Mammary epithelial cell (primary cell): ENCODE results near the gene MPLKIP.
"Not testable (repeated sequence)": the region's sequence is repeated elsewhere in the genome, so short reads cannot be mapped to it uniquely, and the experiment has no call there.

Experiments
- CTCF ChIP-seq, 2 donors: IDR thresholded peaks in 1 of 2; conservative IDR thresholded peaks in 1 of 2; 2 replicates each; pipeline ENCODE4 v1.5.1; 2011 to 2012; ENCODE audit warnings: inconsistent platforms in 2 of 2, low read length in 2 of 2, mild to moderate bottlenecking in 2 of 2, control low read depth in 1 of 2, low read depth in 1 of 2; ENCODE audit not compliant: insufficient read depth in 1 of 2; ENCODE audit errors: extremely low read depth in 1 of 2
- EZH2 ChIP-seq: IDR thresholded peaks from 2 replicates; pipeline ENCODE4 v1.6.1; 2012; ENCODE audit warnings: low read length, inconsistent platforms, borderline replicate concordance

- TF ChIP-seq CTCF (conservative IDR thresholded peaks at IDR 0.05 in 1 of 2, IDR thresholded peaks at IDR 0.05 in 1 of 2; ENCODE audit: extremely low read depth in 1 of 2, insufficient read depth in 1 of 2, low read depth in 1 of 2, low read length in 2 of 2); EZH2: not testable (repeated sequence)
These were observed 5.5 kb upstream of the MPLKIP start for GRCh38 chr7:40139891-40140290.
